Measurements from ENCODE around the gene COL5A1.

COL5A1 gene

GRCh38 chr9:134880484-134881312 lies 239.1 kb downstream of the COL5A1 start, which contains the start of gene FCN2:
Gene FCN2 (plus strand): TSS chr9:134880810. CDS start chr9:134880822, 12 bp downstream.
- no peak for DNase-seq (ENCODE audit: low read depth)
- no peak within 1 kb of the TSS for H3K4me3 ChIP-seq (ENCODE audit: low read depth, low read length)
- TF ChIP-seq, protein P1, sequence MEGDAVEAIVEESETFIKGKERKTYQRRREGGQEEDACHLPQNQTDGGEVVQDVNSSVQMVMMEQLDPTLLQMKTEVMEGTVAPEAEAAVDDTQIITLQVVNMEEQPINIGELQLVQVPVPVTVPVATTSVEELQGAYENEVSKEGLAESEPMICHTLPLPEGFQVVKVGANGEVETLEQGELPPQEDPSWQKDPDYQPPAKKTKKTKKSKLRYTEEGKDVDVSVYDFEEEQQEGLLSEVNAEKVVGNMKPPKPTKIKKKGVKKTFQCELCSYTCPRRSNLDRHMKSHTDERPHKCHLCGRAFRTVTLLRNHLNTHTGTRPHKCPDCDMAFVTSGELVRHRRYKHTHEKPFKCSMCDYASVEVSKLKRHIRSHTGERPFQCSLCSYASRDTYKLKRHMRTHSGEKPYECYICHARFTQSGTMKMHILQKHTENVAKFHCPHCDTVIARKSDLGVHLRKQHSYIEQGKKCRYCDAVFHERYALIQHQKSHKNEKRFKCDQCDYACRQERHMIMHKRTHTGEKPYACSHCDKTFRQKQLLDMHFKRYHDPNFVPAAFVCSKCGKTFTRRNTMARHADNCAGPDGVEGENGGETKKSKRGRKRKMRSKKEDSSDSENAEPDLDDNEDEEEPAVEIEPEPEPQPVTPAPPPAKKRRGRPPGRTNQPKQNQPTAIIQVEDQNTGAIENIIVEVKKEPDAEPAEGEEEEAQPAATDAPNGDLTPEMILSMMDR (IDR thresholded peaks at IDR 0.05; ENCODE audit: insufficient read depth, low read depth, low read length, missing control alignments), result no peak

DNA sequence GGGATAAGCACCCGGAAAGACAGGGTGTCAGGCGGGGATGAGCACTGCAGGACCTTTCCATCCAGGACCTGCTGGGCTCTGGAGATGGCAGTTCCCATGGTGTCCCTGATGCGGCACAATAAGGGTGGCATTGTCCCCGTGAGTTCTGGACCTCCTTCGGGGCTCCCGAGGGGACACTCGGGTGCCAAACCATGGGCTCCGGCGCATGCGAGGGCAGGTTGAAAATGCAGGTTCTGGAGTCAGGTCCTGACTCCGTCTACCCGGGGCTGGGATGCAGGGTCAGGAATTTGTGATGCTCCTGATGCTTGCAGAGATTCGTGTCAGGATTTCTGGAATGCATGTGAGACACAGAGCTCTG lies 239.7 kb downstream of the COL5A1 start:
- DNase-seq (ENCODE audit: low read depth), result no peak
- TF ChIP-seq, protein P1 (IDR thresholded peaks at IDR 0.05; ENCODE audit: insufficient read depth, low read depth, low read length, missing control alignments), result no peak
- no peak overlapping the region for H3K4me3 ChIP-seq (ENCODE audit: low read depth, low read length)

DNA sequence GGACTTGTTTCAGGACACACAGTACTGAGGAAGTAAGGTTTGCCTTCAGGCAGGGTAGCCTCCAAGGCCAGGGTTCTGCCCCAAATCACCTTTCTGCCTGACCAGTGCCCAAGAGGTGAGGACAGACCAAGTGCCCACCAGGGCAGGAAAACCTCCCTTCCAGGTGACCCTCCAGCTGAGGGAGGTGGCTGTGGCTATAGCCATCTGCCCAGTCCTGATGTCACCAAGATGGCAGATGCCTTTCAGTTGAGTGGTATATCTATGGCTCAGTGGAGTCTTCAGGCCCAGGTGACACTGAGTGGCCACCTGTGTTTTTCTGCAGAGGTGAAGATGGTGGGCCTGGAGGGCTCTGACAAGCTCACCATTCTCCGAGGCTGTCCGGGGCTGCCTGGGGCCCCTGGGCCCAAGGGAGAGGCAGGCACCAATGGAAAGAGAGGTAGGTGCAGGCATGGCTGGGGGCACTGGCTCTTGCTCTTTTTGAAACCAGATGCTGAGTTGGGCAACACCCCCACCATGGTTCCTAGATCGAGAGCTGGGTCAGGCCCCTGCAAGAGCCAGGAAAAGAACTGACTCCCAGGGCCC lies 240.7 kb downstream of the COL5A1 start:
- TF ChIP-seq, protein P1 (IDR thresholded peaks at IDR 0.05; ENCODE audit: insufficient read depth, low read depth, low read length, missing control alignments), result no peak
- DNase-seq (ENCODE audit: low read depth), result no peak
- no peak overlapping the region for H3K4me3 ChIP-seq (ENCODE audit: low read depth, low read length)

- TF ChIP-seq, protein P1 (IDR thresholded peaks at IDR 0.05; ENCODE audit: insufficient read depth, low read depth, low read length, missing control alignments), result no peak
- no peak overlapping the region for H3K4me3 ChIP-seq (ENCODE audit: low read depth, low read length)
- no peak for DNase-seq (ENCODE audit: low read depth)
Measured at GRCh38 chr9:134883040-134883782, 241.6 kb downstream of the COL5A1 start.

- TF ChIP-seq, protein P1 (IDR thresholded peaks at IDR 0.05; ENCODE audit: insufficient read depth, low read depth, low read length, missing control alignments), result no peak
- no peak overlapping the region for H3K4me3 ChIP-seq (ENCODE audit: low read depth, low read length)
- no peak for DNase-seq (ENCODE audit: low read depth)
Measured at GRCh38 chr9:134884492-134884891, 242.9 kb downstream of the COL5A1 start.

- H3K4me3 ChIP-seq (ENCODE audit: low read depth, low read length), result no peak overlapping the region
- DNase-seq (ENCODE audit: low read depth), result no peak
- TF ChIP-seq, protein P1 (IDR thresholded peaks at IDR 0.05; ENCODE audit: insufficient read depth, low read depth, low read length, missing control alignments), result no peak
Measured at GRCh38 chr9:134885001-134885678, 243.5 kb downstream of the COL5A1 start.

Measured in GM12865 (cell line).